ENCODE results near the gene SSH2.
A peak's percentile ranks its signal among the peaks of the same experiment; 100 is the strongest.

SSH2 gene

DNA sequence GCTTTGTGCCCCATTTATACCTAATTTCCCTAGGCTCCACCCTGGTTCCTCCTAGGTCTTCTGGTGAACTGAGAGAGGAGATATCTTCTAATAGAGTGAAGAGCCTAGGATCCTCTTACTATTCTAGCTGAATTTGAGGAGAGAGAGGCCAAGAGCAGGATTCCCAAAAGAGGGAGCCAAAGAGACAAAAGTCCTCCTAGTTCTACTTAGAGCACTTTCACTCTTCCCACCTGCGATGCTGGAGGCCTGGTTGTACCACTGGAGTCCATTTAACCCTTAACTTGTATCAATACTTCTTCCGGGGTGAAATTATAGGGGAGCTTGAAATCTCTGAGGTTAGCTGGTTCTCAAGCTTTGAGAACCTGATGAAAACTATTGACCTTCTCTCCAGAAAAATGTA, 3.4 kb upstream of the SSH2 start:
- Histone ChIP-seq H3K79me2 (ENCODE audit: insufficient read depth, low read length) (peaks cover 20% of the 10 kb centered on the region), H3K9me3 (ENCODE audit: insufficient read depth, low read length) (no peaks in the 10 kb centered on the region), H3K9me2 (replicated peaks; ENCODE audit: insufficient read depth, low read length) (no peaks in the 10 kb centered on the region), H3K9ac (ENCODE audit: low read length) (no peak overlapping the region), H3K4me3 (ENCODE audit: insufficient read depth, low read length, poor library complexity, severe bottlenecking) (no peak overlapping the region), H3K4me2 (ENCODE audit: low read depth, low read length, poor library complexity, severe bottlenecking) (no peak overlapping the region), H2AFZ (ENCODE audit: low read depth, low read length, severe bottlenecking) (no peak overlapping the region), H3K27me3 (ENCODE audit: low read length) (no peaks in the 10 kb centered on the region), H3F3A (ENCODE audit: insufficient read depth) (peaks cover 8% of the 10 kb centered on the region), H3K36me3 (ENCODE audit: low read length) (0 out of 2 replicates have a peak, but pooled peaks cover 2% of the 10 kb centered on the region), H3K27ac (ENCODE audit: low read depth, low read length) (no peak overlapping the region), H4K20me1 (ENCODE audit: low read depth, low read length) (no peaks in the 10 kb centered on the region)
- no peak for TF ChIP-seq EZH2phosphoT487 (conservative IDR thresholded peaks at IDR 0.05; ENCODE audit: low read length)
- TF ChIP-seq, protein P1, sequence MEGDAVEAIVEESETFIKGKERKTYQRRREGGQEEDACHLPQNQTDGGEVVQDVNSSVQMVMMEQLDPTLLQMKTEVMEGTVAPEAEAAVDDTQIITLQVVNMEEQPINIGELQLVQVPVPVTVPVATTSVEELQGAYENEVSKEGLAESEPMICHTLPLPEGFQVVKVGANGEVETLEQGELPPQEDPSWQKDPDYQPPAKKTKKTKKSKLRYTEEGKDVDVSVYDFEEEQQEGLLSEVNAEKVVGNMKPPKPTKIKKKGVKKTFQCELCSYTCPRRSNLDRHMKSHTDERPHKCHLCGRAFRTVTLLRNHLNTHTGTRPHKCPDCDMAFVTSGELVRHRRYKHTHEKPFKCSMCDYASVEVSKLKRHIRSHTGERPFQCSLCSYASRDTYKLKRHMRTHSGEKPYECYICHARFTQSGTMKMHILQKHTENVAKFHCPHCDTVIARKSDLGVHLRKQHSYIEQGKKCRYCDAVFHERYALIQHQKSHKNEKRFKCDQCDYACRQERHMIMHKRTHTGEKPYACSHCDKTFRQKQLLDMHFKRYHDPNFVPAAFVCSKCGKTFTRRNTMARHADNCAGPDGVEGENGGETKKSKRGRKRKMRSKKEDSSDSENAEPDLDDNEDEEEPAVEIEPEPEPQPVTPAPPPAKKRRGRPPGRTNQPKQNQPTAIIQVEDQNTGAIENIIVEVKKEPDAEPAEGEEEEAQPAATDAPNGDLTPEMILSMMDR (IDR thresholded peaks at IDR 0.05; ENCODE audit: insufficient read depth, low read length, poor library complexity, severe bottlenecking) = no peak

DNA sequence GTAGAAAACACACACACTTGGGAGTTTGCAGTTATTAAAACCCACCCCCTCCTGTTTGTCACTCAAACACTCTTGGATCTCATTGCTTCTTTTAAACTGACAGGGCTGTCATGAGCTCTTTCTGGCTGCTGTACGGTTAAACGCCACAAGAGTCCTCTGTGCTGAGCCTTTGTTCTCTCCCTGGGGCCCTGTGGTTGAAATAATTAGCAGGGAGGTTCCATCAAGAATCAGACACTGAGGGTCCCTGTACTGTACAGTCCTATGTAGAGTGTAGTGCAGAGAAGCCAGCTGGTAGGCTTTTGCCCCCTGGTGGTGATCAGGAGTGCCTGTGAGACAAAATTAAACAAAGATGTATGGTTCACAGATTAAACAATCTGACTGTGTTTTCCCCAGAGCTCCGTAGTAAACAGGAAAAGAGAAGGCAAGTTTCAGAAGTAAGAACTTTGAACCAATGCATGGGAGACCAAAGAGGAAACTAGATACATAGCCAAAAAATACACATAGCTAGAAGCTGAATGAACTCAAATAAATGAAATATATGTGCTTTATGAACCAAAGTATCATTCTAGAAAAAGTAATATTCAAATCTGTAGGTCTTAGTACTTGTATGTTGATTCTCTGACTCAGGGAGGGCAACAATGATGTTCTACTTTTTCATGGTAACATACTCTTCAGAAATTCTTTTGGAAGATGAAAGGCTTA, 1.4 kb upstream of the SSH2 start:
- no peaks in the 10 kb centered on the region for H3K9me2 ChIP-seq (replicated peaks; ENCODE audit: insufficient read depth, low read length)
- H3K27me3 ChIP-seq (ENCODE audit: low read length) = no peaks in the 10 kb centered on the region
- H3K27ac ChIP-seq (ENCODE audit: low read depth, low read length) = peak overlapping the region; percentile 91
- no peaks in the 10 kb centered on the region for H3K9me3 ChIP-seq (ENCODE audit: insufficient read depth, low read length)
- H3K4me2 ChIP-seq (ENCODE audit: low read depth, low read length, poor library complexity, severe bottlenecking) = peak overlapping the region; percentile 95
- TF ChIP-seq, protein P1 (IDR thresholded peaks at IDR 0.05; ENCODE audit: insufficient read depth, low read length, poor library complexity, severe bottlenecking) = peak; percentile 95
- no peak for TF ChIP-seq EZH2phosphoT487 (conservative IDR thresholded peaks at IDR 0.05; ENCODE audit: low read length)
- H3K79me2 ChIP-seq (ENCODE audit: insufficient read depth, low read length) = peaks cover 40% of the 10 kb centered on the region
- peak overlapping the region; percentile 87 for H3K4me3 ChIP-seq (ENCODE audit: insufficient read depth, low read length, poor library complexity, severe bottlenecking)
- 0 out of 2 replicates have a peak, but pooled peaks cover 7% of the 10 kb centered on the region for H3K36me3 ChIP-seq (ENCODE audit: low read length)
- peak overlapping the region; percentile 94 for H2AFZ ChIP-seq (ENCODE audit: low read depth, low read length, severe bottlenecking)
- peaks cover 8% of the 10 kb centered on the region for H3F3A ChIP-seq (ENCODE audit: insufficient read depth)
- H4K20me1 ChIP-seq (ENCODE audit: low read depth, low read length) = no peaks in the 10 kb centered on the region
- H3K9ac ChIP-seq (ENCODE audit: low read length) = peak overlapping the region; percentile 82

DNA sequence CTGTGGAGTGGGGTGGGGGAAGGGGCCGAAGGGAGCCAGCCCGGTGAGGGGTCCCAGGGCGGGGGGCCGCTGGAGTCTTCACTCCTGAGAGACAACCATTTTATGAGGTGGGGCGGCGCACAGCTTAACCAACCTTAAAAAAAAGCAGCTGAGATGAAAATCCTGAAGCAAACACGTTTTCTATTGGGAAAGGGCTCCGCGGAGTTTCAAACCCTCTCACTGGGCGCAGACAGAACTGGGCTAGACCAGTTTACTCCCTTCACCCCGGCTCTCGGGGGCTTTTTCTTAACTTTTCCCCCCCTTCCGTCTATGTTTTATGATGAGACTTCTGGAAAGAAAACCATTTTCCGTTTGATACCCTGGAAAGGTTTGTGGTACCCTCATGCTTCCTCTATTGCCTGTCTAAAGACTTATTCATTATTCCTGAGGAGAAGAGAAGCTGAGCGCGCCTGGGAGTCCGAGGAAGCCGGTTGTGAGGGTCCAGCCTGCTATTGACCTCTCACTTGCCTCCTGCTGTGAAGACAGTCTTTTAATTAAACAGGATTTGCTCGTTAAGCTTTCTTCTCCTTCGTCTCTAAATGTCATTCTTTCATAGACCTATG, 482 bp upstream of the SSH2 start:
- Histone ChIP-seq H3K79me2 (ENCODE audit: insufficient read depth, low read length) (peaks cover 48% of the 10 kb centered on the region), H3K9ac (ENCODE audit: low read length) (peak overlapping the region; percentile 82)

More for the DNA sequence above, 482 bp upstream of the SSH2 start:
- Histone ChIP-seq H3K4me3 (ENCODE audit: insufficient read depth, low read length, poor library complexity, severe bottlenecking) (peak overlapping the region; percentile 87), H3K36me3 (ENCODE audit: low read length) (0 out of 2 replicates have a peak, but pooled peaks cover 7% of the 10 kb centered on the region), H4K20me1 (ENCODE audit: low read depth, low read length) (no peaks in the 10 kb centered on the region), H3K4me2 (ENCODE audit: low read depth, low read length, poor library complexity, severe bottlenecking) (peak overlapping the region; percentile 95), H3K27me3 (ENCODE audit: low read length) (no peaks in the 10 kb centered on the region), H2AFZ (ENCODE audit: low read depth, low read length, severe bottlenecking) (peak overlapping the region; percentile 94), H3K9me2 (replicated peaks; ENCODE audit: insufficient read depth, low read length) (no peaks in the 10 kb centered on the region), H3K27ac (ENCODE audit: low read depth, low read length) (peak overlapping the region; percentile 91), H3F3A (ENCODE audit: insufficient read depth) (peaks cover 8% of the 10 kb centered on the region), H3K9me3 (ENCODE audit: insufficient read depth, low read length) (no peaks in the 10 kb centered on the region)
- no peak for TF ChIP-seq EZH2phosphoT487 (conservative IDR thresholded peaks at IDR 0.05; ENCODE audit: low read length)
- TF ChIP-seq, protein P1 (IDR thresholded peaks at IDR 0.05; ENCODE audit: insufficient read depth, low read length, poor library complexity, severe bottlenecking) = no peak

Measured in SU-DHL-6 (cell line).